H1 (cell line): Measurements from ENCODE around the gene TXNDC11. TPM values are rescaled to one million over a fixed set of nuclear protein-coding genes. Genes with fewer than 3 reads are reported as not detected.

Source experiments
- E2F6 ChIP-seq: IDR thresholded peaks from 2 replicates; pipeline ENCODE4 v1.6.1; 2012; ENCODE audit warnings: inconsistent platforms
- KDM4A ChIP-seq: IDR thresholded peaks from one replicate; pipeline ENCODE4 v1.7.1; 2012; ENCODE audit warnings: low read depth, mild to moderate bottlenecking, moderate library complexity, low read length, inconsistent platforms; ENCODE audit not compliant: severe bottlenecking
- RAD21 ChIP-seq, 2 experiments: IDR thresholded peaks in 1 of 2; conservative IDR thresholded peaks in 1 of 2; 2 replicates each; pipeline ENCODE4 v1.6.1; 2011; ENCODE audit warnings: low read depth in 2 of 2, low read length in 2 of 2, improper control_type of control experiment in 1 of 2, inconsistent platforms in 1 of 2, mild to moderate bottlenecking in 1 of 2, moderate library complexity in 1 of 2
- polyA plus RNA-seq, 7 experiments: library from polyadenylated mRNA; depleted of rRNA in 3 of 7; stranded (reverse) in 5 of 7; unstranded in 2 of 7; fragments of >200 nt in 5 of 7; fragments of 200-250 nt in 2 of 7; gene quantifications; 1 replicate in 5 of 7; 2 replicates in 1 of 7; 4 replicates in 1 of 7; pipeline versions ENCODE4 v1.2.1 to v1.2.3, GENCODE V29; 2011 to 2013; ENCODE audit warnings: missing spikeins in 2 of 7, mixed read lengths in 2 of 7
- total RNA-seq: library from RNA; stranded (reverse); fragmentation: NEBNext Ultra II Directional; extraction: Animal tissue kit (Norgen Biotek cat#: 25700); gene quantifications from 2 replicates; pipeline ENCODE4 v1.2.1, GENCODE V29; 2021

The TXNDC11 gene
- total and polyA plus RNA-seq, 2 of the 8 experiments (the other 6 are each of a cell fraction or from before 2014, with no cell fraction given): 13.5 to 13.8 TPM

GRCh38 chr16:11759997-11760396 lies 17.3 kb upstream of the TXNDC11 start (continued):
- TF ChIP-seq E2F6 (no peak), RAD21 (IDR thresholded peaks at IDR 0.05 in 1 of 2, conservative IDR thresholded peaks at IDR 0.05 in 1 of 2; ENCODE audit: low read depth in 2 of 2, low read length in 2 of 2) (no peak), KDM4A (no peak)
